Endothelial cell of umbilical vein (primary cell): ENCODE measurements around the gene INHBC. TPM values are rescaled to one million over a fixed set of nuclear protein-coding genes. Genes with fewer than 3 reads are reported as not detected.

ENCODE experiments used
- BruUV-seq: library from RNA; stranded (reverse); fragments of 400-500 nt; replicated peaks from 2 replicates; lab custom pipeline; 2021; lab: Mats Ljungman, UMichigan
- CTCF ChIA-PET: fragments of 300-600, 350-600 bp; sonication (Branson Sonifier 250); formaldehyde crosslinking; loops from one replicate; lab custom pipeline; 2021; ENCODE audit warnings: antibody characterized with exemption, inconsistent platforms; lab: Charles Lee
- POLR2A ChIA-PET: fragments of 300-600, 350-600 bp; sonication (Branson Sonifier 250); formaldehyde crosslinking; loops from one replicate; lab custom pipeline; 2021; ENCODE audit warnings: antibody characterized with exemption, inconsistent platforms; lab: Charles Lee
- DNase-seq: peaks from one replicate; pipeline ENCODE4 v3.0.0-alpha.2; 2011; ENCODE audit warnings: low read depth, low spot score
- FAIRE-seq: peaks from 2 replicates; lab custom pipeline; 2011; peaks lifted over from hg19 to GRCh38; lab: Jason Lieb, UNC
- H2AFZ ChIP-seq: 2 replicates; pipeline ENCODE4 v1.6.0; 2012; ENCODE audit warnings: low read depth, low read length, control low read depth, inconsistent platforms
- H3K27ac ChIP-seq: 2 replicates; pipeline ENCODE4 v1.5.1; 2011; ENCODE audit warnings: low read depth, mild to moderate bottlenecking, control low read depth, low read length, moderate library complexity; ENCODE audit not compliant: insufficient read depth
- H3K27me3 ChIP-seq, 2 experiments: 2 replicates each; pipeline versions ENCODE4 v1.6.0 to v1.6.1; 2011; ENCODE audit warnings: low read length in 2 of 2, mixed read lengths in 1 of 2; ENCODE audit not compliant: control insufficient read depth in 2 of 2, insufficient read depth in 2 of 2
- H3K36me3 ChIP-seq, 2 experiments: 2 replicates in 1 of 2; 3 replicates in 1 of 2; pipeline ENCODE4 v1.5.1; 2011; ENCODE audit warnings: low read length in 2 of 2, mild to moderate bottlenecking in 1 of 2, moderate library complexity in 1 of 2; ENCODE audit not compliant: control insufficient read depth in 2 of 2, insufficient read depth in 2 of 2; ENCODE audit errors: extremely low read depth in 1 of 2
- H3K4me1 ChIP-seq: 3 replicates; pipeline ENCODE4 v1.5.1; 2011; ENCODE audit warnings: mild to moderate bottlenecking, low read length; ENCODE audit not compliant: control insufficient read depth, insufficient read depth; ENCODE audit errors: extremely low read depth
- H3K4me2 ChIP-seq: 2 replicates; pipeline ENCODE4 v1.6.1; 2011; ENCODE audit warnings: low read length, control low read depth, mixed read lengths; ENCODE audit not compliant: insufficient read depth
- H3K4me3 ChIP-seq, 3 experiments: fragments of 200-600 bp in 1 of 3; sonication (generic), shearing (Covaris generic) in 1 of 3; replicated peaks in 1 of 3; 2 replicates each; pipeline ENCODE4 v1.5.1; 2011 to 2016; ENCODE audit warnings: control low read depth in 3 of 3, low read length in 3 of 3, mild to moderate bottlenecking in 2 of 3, inconsistent platforms in 1 of 3, low read depth in 1 of 3, moderate library complexity in 1 of 3; ENCODE audit not compliant: insufficient read depth in 1 of 3
- H3K79me2 ChIP-seq: 2 replicates; pipeline ENCODE4 v1.6.0; 2012; ENCODE audit warnings: low read length, inconsistent platforms; ENCODE audit not compliant: control insufficient read depth, insufficient read depth
- H3K9ac ChIP-seq: replicated peaks from 2 replicates; pipeline ENCODE3; 2011; ENCODE audit warnings: low read length, control low read depth; ENCODE audit not compliant: insufficient read depth; ENCODE audit errors: extremely low read depth
- H3K9me1 ChIP-seq: replicated peaks from 3 replicates; pipeline ENCODE4 v1.6.0; 2011; ENCODE audit warnings: mild to moderate bottlenecking, low read length; ENCODE audit not compliant: control insufficient read depth, insufficient read depth; ENCODE audit errors: extremely low read depth
- H3K9me3 ChIP-seq: replicated peaks from 2 replicates; pipeline ENCODE4 v1.5.1; 2012; ENCODE audit warnings: low read length, inconsistent platforms; ENCODE audit not compliant: control insufficient read depth, insufficient read depth
- H4K20me1 ChIP-seq: replicated peaks from 2 replicates; pipeline ENCODE3; 2011; ENCODE audit warnings: mild to moderate bottlenecking, low read length; ENCODE audit not compliant: control insufficient read depth, insufficient read depth; ENCODE audit errors: extremely low read depth
- CTCF ChIP-seq, 2 donors: IDR thresholded peaks; 1 replicate in 1 of 2; 2 replicates in 1 of 2; pipeline ENCODE4 v1.5.1; 2011; ENCODE audit warnings: low read length in 2 of 2, mild to moderate bottlenecking in 2 of 2, moderate library complexity in 2 of 2, control low read depth in 1 of 2, inconsistent platforms in 1 of 2, low read depth in 1 of 2; ENCODE audit not compliant: insufficient read depth in 1 of 2; ENCODE audit errors: extremely low read depth in 1 of 2
- EZH2 ChIP-seq: IDR thresholded peaks from 2 replicates; pipeline ENCODE4 v1.6.1; 2012; ENCODE audit warnings: borderline replicate concordance, low read depth, mild to moderate bottlenecking, moderate library complexity, low read length, inconsistent platforms; ENCODE audit not compliant: severe bottlenecking
- FOS ChIP-seq: IDR thresholded peaks from 2 replicates; pipeline ENCODE4 v1.6.1; 2011; ENCODE audit warnings: mild to moderate bottlenecking, low read length, moderate library complexity, borderline replicate concordance; ENCODE audit not compliant: insufficient read depth
- GATA2 ChIP-seq: IDR thresholded peaks from 2 replicates; pipeline ENCODE4 v1.7.0; 2011; ENCODE audit warnings: low read depth, mild to moderate bottlenecking, moderate library complexity, mixed read lengths, low read length; ENCODE audit not compliant: insufficient read length, insufficient read depth
- JUN ChIP-seq: IDR thresholded peaks from 2 replicates; pipeline ENCODE4 v1.6.1; 2011; ENCODE audit warnings: borderline replicate concordance, low read depth; ENCODE audit not compliant: insufficient read length, insufficient read depth
- MAX ChIP-seq: IDR thresholded peaks from 2 replicates; pipeline ENCODE4 v1.6.1; 2011; ENCODE audit not compliant: insufficient read depth, insufficient read length
- MYC ChIP-seq: IDR thresholded peaks from one replicate; pipeline ENCODE4 v1.6.1; 2011; ENCODE audit warnings: mild to moderate bottlenecking, low read depth, low read length
- POLR2A ChIP-seq: IDR thresholded peaks from 2 replicates; pipeline ENCODE4 v1.6.1; 2012; ENCODE audit warnings: low read depth, mild to moderate bottlenecking, control low read depth, low read length
- POLR2AphosphoS5 ChIP-seq: IDR thresholded peaks from 2 replicates; pipeline ENCODE4 v1.6.1; 2012; ENCODE audit warnings: low read depth, mild to moderate bottlenecking, control low read depth, low read length, moderate library complexity; ENCODE audit not compliant: insufficient read depth
- dilution Hi-C: fragments of 300-500 bp; cut with MboI; formaldehyde crosslinking; loops from one replicate; pipeline ENCODE4 v1.15.0; 2019; ENCODE audit warnings: low sequenced_read_pairs; ENCODE audit not compliant: extremely low pct_ligation_motif_present
- intact Hi-C: fragments of 100-400 bp; cut with micrococcal nuclease; formaldehyde crosslinking; loops from one replicate; pipeline ENCODE4 v1.10.0; 2022
- polyA plus RNA-seq, 4 experiments: library from polyadenylated mRNA; depleted of rRNA in 3 of 4; stranded (reverse) in 3 of 4; unstranded in 1 of 4; fragments of >200 nt; gene quantifications; 2 replicates each; pipeline versions ENCODE4 v1.2.1 to v1.2.3, GENCODE V29; 2011 to 2012; ENCODE audit warnings: missing spikeins in 1 of 4
- total RNA-seq: library from RNA; stranded (reverse); gene quantifications from 2 replicates; pipeline ENCODE4 v1.2.3, GENCODE V29; 2021

Gene INHBC
- total and polyA plus RNA-seq, 2 donors (not counting 3 experiments of a cell fraction or from before 2014, with no cell fraction given), result not detected

- POLR2A ChIA-PET, result no interaction called here
- dilution Hi-C loops, result no loop called here
Measured at GRCh38 chr12:57395121-57395520, 39.5 kb upstream of the INHBC start.

More at GRCh38 chr12:57395121-57395520, 39.5 kb upstream of the INHBC start:
- TF ChIP-seq CTCF (IDR thresholded peaks at IDR 0.05; ENCODE audit: extremely low read depth in 1 of 2, insufficient read depth in 1 of 2, low read depth in 1 of 2, low read length in 2 of 2), result no peak
- no peak for TF ChIP-seq EZH2
- TF ChIP-seq MYC, result no peak
- TF ChIP-seq POLR2AphosphoS5, result no peak
- no peak for TF ChIP-seq JUN
- TF ChIP-seq GATA2, result no peak
- no peak for TF ChIP-seq FOS
- no peak for TF ChIP-seq POLR2A
- no peak for TF ChIP-seq MAX
- Histone ChIP-seq H4K20me1 (no peaks in the 10 kb centered on the region), H3K27me3 (no peaks in the 10 kb centered on the region), H3K9me1 (no peaks in the 10 kb centered on the region), H3K9me3 (no peaks in the 10 kb centered on the region), H3K79me2 (peaks cover 2% of the 10 kb centered on the region), H3K27ac (no peak overlapping the region), H3K9ac (no peak overlapping the region), H3K4me3 (no peak overlapping the region), H3K4me1 (peaks cover 3% of the 10 kb centered on the region), H3K4me2 (no peak overlapping the region), H2AFZ (no peak overlapping the region), H3K36me3 (no peaks in the 10 kb centered on the region)
- CTCF ChIA-PET, result no interaction called here
- no TSS peak for BruUV-seq
- FAIRE-seq (no peak), DNase-seq (no peak)
- intact Hi-C loops, result no loop called here
